MM.1S (cell line): ENCODE data around the gene TREX2.

Experiments used
- DNase-seq: peaks from one replicate; pipeline ENCODE4 v3.0.0-alpha.2; 2015
- H2AFZ ChIP-seq: fragments of 300-600 bp; sonication (generic); 2 replicates; pipeline ENCODE4 v1.6.0; 2016; ENCODE audit warnings: antibody characterized with exemption, low read length
- H3F3A ChIP-seq: fragments of 300-600 bp; sonication (generic); 2 replicates; pipeline ENCODE4 v1.6.1; 2016; ENCODE audit warnings: mild to moderate bottlenecking, antibody characterized with exemption, low read length, moderate library complexity, mixed read lengths; ENCODE audit not compliant: insufficient read depth
- H3K27ac ChIP-seq: fragments of 300-600 bp; sonication (generic); 2 replicates; pipeline ENCODE4 v1.5.1; 2016; ENCODE audit warnings: mild to moderate bottlenecking, low read length
- H3K27me3 ChIP-seq: fragments of 300-600 bp; sonication (generic); replicated peaks from 2 replicates; pipeline ENCODE4 v1.6.0; 2016; ENCODE audit warnings: low read length; ENCODE audit not compliant: insufficient read depth
- H3K36me3 ChIP-seq: fragments of 300-600 bp; sonication (generic); replicated peaks from 2 replicates; pipeline ENCODE4 v1.6.1; 2016; ENCODE audit warnings: mild to moderate bottlenecking, low read length, mixed read lengths; ENCODE audit not compliant: insufficient read depth
- H3K4me1 ChIP-seq: fragments of 300-600 bp; sonication (generic); 2 replicates; pipeline ENCODE4 v1.6.1; 2016; ENCODE audit warnings: low read length, mixed read lengths
- H3K4me2 ChIP-seq: fragments of 300-600 bp; sonication (generic); 2 replicates; pipeline ENCODE4 v1.6.0; 2016; ENCODE audit warnings: low read depth, low read length
- H3K4me3 ChIP-seq: fragments of 300-600 bp; sonication (generic); 2 replicates; pipeline ENCODE4 v1.5.1; 2016; ENCODE audit warnings: low read length, mixed read lengths
- H3K79me2 ChIP-seq: fragments of 300-600 bp; sonication (generic); 2 replicates; pipeline ENCODE4 v1.6.1; 2016; ENCODE audit warnings: mixed run types, low read length, mixed read lengths
- H3K9ac ChIP-seq: fragments of 300-600 bp; sonication (generic); 2 replicates; pipeline ENCODE4 v1.6.1; 2016; ENCODE audit warnings: low read length, mixed read lengths
- H3K9me2 ChIP-seq: fragments of 300-600 bp; sonication (generic); replicated peaks from 2 replicates; pipeline ENCODE4 v1.6.1; 2016; ENCODE audit warnings: mild to moderate bottlenecking, low read length, mixed read lengths; ENCODE audit not compliant: insufficient read depth
- H3K9me3 ChIP-seq: fragments of 300-600 bp; sonication (generic); replicated peaks from 2 replicates; pipeline ENCODE4 v1.6.1; 2016; ENCODE audit warnings: mild to moderate bottlenecking, low read length, mixed read lengths; ENCODE audit not compliant: insufficient read depth
- H4K20me1 ChIP-seq: fragments of 300-600 bp; sonication (generic); 2 replicates; pipeline ENCODE4 v1.6.1; 2016; ENCODE audit warnings: mild to moderate bottlenecking, low read length, moderate library complexity, mixed read lengths; ENCODE audit not compliant: insufficient read depth
- EZH2 ChIP-seq: fragments of 300-600 bp; sonication (generic); optimal IDR thresholded peaks from 2 replicates; pipeline ENCODE3; 2017; ENCODE audit warnings: low read depth, mild to moderate bottlenecking, antibody characterized with exemption, low read length, mixed read lengths
- EZH2phosphoT487 ChIP-seq: fragments of 300-600 bp; sonication (generic); IDR thresholded peaks from 2 replicates; pipeline ENCODE4 v1.6.1; 2018; ENCODE audit warnings: antibody characterized with exemption, low read length
- TF ChIP-seq, protein P1 (sequence below): fragments of 300-600 bp; sonication (generic); IDR thresholded peaks from 2 replicates; pipeline ENCODE4 v1.5.1; 2016; ENCODE audit warnings: antibody characterized with exemption, low read length, mixed read lengths

Gene TREX2

DNA sequence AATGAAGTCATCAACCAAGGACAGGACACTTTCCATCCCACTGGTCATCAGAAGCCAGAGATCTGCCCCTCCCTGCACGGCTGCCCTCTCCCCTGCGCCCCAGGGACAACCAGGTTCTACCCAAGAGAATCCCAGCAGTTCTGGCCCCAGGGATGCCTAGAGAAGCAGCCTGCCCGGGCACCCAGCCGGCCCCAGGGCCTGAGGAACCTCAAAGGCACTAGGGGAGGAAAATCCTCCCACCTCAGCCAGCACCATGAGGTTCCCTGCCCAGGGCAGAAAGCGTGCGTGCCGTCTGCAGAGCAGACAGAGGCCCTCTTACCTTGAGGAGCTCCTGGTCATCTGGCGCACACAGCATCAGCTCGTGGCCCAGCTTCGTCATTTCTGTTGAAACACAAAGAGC is 16.4 kb upstream of the TREX2 start:
- Histone ChIP-seq H3K27ac (no peak overlapping the region), H3K79me2 (no peaks in the 10 kb centered on the region), H3K9me3 (no peaks in the 10 kb centered on the region), H3K9me2 (no peaks in the 10 kb centered on the region), H4K20me1 (no peaks in the 10 kb centered on the region), H3K36me3 (no peaks in the 10 kb centered on the region; the same call in 1 of the 2 replicates), H3K4me3 (no peak overlapping the region), H3K4me2 (no peak overlapping the region), H3K9ac (no peak overlapping the region), H3K27me3 (no peaks in the 10 kb centered on the region), H3F3A (no peaks in the 10 kb centered on the region), H3K4me1 (no peaks in the 10 kb centered on the region), H2AFZ (no peak overlapping the region)
- no peak for DNase-seq
- TF ChIP-seq, protein P1, sequence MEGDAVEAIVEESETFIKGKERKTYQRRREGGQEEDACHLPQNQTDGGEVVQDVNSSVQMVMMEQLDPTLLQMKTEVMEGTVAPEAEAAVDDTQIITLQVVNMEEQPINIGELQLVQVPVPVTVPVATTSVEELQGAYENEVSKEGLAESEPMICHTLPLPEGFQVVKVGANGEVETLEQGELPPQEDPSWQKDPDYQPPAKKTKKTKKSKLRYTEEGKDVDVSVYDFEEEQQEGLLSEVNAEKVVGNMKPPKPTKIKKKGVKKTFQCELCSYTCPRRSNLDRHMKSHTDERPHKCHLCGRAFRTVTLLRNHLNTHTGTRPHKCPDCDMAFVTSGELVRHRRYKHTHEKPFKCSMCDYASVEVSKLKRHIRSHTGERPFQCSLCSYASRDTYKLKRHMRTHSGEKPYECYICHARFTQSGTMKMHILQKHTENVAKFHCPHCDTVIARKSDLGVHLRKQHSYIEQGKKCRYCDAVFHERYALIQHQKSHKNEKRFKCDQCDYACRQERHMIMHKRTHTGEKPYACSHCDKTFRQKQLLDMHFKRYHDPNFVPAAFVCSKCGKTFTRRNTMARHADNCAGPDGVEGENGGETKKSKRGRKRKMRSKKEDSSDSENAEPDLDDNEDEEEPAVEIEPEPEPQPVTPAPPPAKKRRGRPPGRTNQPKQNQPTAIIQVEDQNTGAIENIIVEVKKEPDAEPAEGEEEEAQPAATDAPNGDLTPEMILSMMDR = no peak
- TF ChIP-seq EZH2phosphoT487 (no peak), EZH2 (no peak)

DNA sequence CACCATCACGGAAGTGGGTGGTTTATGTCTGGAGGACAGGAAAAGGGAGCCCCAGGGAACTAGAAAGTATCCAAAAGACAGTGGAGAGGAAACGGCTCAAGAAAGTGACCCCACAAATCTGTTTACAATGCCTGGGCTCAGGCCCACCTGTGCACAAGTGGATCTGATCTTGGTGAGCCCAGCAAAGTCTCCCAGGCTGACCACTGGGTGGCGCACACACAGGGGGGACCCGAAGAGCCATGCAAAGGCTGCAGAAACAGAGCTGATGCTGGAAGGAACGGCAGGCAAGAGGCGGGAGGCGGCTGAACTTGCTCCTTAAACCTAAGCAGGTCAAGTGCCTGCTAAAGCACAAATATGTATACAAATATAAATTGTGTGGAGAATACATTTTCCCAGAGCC is 15.0 kb upstream of the TREX2 start:
- Histone ChIP-seq H3K9ac (no peak overlapping the region), H3K4me1 (no peaks in the 10 kb centered on the region), H3F3A (no peaks in the 10 kb centered on the region), H3K79me2 (no peaks in the 10 kb centered on the region), H3K9me2 (no peaks in the 10 kb centered on the region), H3K4me3 (no peak overlapping the region), H3K4me2 (no peak overlapping the region), H3K27me3 (no peaks in the 10 kb centered on the region), H3K36me3 (no peaks in the 10 kb centered on the region; the same call in 1 of the 2 replicates), H2AFZ (no peak overlapping the region), H3K27ac (no peak overlapping the region), H3K9me3 (no peaks in the 10 kb centered on the region), H4K20me1 (no peaks in the 10 kb centered on the region)
- DNase-seq = peak; percentile 29
- TF ChIP-seq, protein P1 = peak; percentile 49
- TF ChIP-seq EZH2 (no peak), EZH2phosphoT487 (no peak)

DNA sequence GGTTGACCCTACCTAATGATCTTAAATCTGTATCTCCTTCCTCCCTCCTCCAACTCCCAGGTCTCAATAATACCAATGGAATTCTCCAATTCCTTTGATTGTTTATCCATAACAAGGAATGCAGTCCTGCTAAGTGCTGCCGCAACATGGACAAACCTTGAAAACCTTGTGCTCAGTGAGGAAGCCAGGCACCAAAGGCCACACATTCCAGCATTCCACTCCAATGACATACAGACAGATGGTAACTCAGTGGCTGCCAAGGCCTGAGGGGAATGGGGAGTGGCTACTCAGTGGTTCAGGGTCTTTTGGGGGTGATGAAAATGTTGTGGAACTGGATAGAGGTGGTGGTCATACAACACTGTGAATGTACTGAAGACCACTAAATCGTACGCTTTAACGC is 14.1 kb upstream of the TREX2 start:
- H3K79me2 ChIP-seq = no peaks in the 10 kb centered on the region
- H3F3A ChIP-seq = no peaks in the 10 kb centered on the region
- no peak overlapping the region for H3K4me2 ChIP-seq
- no peaks in the 10 kb centered on the region for H3K9me3 ChIP-seq
- TF ChIP-seq EZH2phosphoT487 = no peak
- TF ChIP-seq, protein P1 = no peak
- TF ChIP-seq EZH2 = no peak
- no peaks in the 10 kb centered on the region; the same call in 1 of the 2 replicates for H3K36me3 ChIP-seq
- no peaks in the 10 kb centered on the region for H4K20me1 ChIP-seq
- no peaks in the 10 kb centered on the region for H3K9me2 ChIP-seq
- H2AFZ ChIP-seq = no peak overlapping the region
- H3K9ac ChIP-seq = no peak overlapping the region
- H3K4me3 ChIP-seq = no peak overlapping the region
- no peaks in the 10 kb centered on the region for H3K4me1 ChIP-seq
- no peak for DNase-seq
- no peaks in the 10 kb centered on the region for H3K27me3 ChIP-seq
- H3K27ac ChIP-seq = no peak overlapping the region
